Suprapubic skin (tissue), 4 donors: ENCODE measurements around the gene TES. TPM values are rescaled to one million over a fixed set of nuclear protein-coding genes. Genes with fewer than 3 reads are reported as not detected.

Experiments
- DNase-seq, 2 donors: peaks; one replicate each; pipeline ENCODE4 v3.0.0-alpha.2; 2019; ENCODE audit warnings: low spot score in 2 of 2
- H3K27ac ChIP-seq: fragments of 200-600 bp; sonication (generic); one replicate; pipeline ENCODE4 v1.5.1; 2019
- H3K27me3 ChIP-seq: fragments of 200-600 bp; sonication (generic); one replicate; pipeline ENCODE4 v1.5.1; 2019
- H3K36me3 ChIP-seq: fragments of 200-600 bp; sonication (generic); one replicate; pipeline ENCODE4 v1.5.1; 2019
- H3K4me1 ChIP-seq: fragments of 200-600 bp; sonication (generic); one replicate; pipeline ENCODE4 v1.5.1; 2019
- H3K4me3 ChIP-seq: fragments of 200-600 bp; sonication (generic); one replicate; pipeline ENCODE4 v1.5.1; 2019; ENCODE audit warnings: mild to moderate bottlenecking
- H3K9me3 ChIP-seq: fragments of 200-600 bp; sonication (generic); one replicate; pipeline ENCODE4 v1.5.1; 2019
- EP300 ChIP-seq: sonication (generic); formaldehyde crosslinking; IDR thresholded peaks from one replicate; pipeline ENCODE4 v1.6.1; 2017; ENCODE audit warnings: antibody characterized with exemption
- POLR2A ChIP-seq, 2 donors: fragments of 450-650 bp; IDR thresholded peaks; one replicate each; pipeline ENCODE4 v1.6.1; 2017; ENCODE audit warnings: antibody characterized with exemption in 2 of 2, mild to moderate bottlenecking in 2 of 2, moderate library complexity in 2 of 2
- POLR2AphosphoS5 ChIP-seq, 3 donors: sonication (generic); formaldehyde crosslinking; IDR thresholded peaks; one replicate each; pipeline ENCODE4 v1.6.1; 2017; ENCODE audit warnings: antibody characterized with exemption in 3 of 3
- WGBS: methylation state at CpG from one replicate; pipeline ENCODE4 v1.1.5; 2018; 5-methylcytosine and 5-hydroxymethylcytosine counted together
- total RNA-seq, 4 donors: library from RNA; depleted of rRNA; stranded (reverse); fragments of >200 nt; gene quantifications; one replicate each; pipeline ENCODE4 v1.1.0, GENCODE V29; 2016
- TF ChIP-seq, protein P1 (sequence below), 2 donors: fragments of 200-600 bp in 1 of 2; fragments of 450-650 bp in 1 of 2; sonication (generic) in 1 of 2; IDR thresholded peaks; one replicate each; pipeline ENCODE4 v1.5.1; 2016 to 2019; ENCODE audit warnings: antibody characterized with exemption in 2 of 2, mild to moderate bottlenecking in 1 of 2, moderate library complexity in 1 of 2

Gene TES
- total RNA-seq, 4 donors from 2014 or later = 44.3 to 66.0 (median 57.5) TPM

DNA sequence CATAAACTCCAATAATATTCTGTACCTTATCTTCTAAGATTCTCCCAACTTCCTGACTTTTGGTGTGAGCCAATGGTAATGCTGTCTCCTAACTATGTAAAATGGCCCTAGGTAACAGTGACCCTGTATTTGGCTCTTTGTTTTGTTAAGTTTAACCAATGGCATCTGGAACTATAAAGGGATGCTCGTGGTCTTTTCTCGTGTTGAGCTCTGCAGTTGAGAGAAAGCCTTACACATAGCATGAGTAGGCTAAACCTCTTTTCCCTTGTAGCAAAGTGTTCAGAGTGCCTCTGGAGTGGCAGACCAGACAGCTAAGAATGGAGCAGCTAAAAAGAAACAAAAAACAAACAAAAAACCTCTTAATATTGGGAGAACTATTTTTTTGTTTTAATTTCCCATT lies 5.2 kb downstream of the TES start:
- Histone ChIP-seq H3K27me3 (no peaks in the 10 kb centered on the region), H3K27ac (no peak overlapping the region), H3K9me3 (no peaks in the 10 kb centered on the region), H3K4me1 (peaks cover 45% of the 10 kb centered on the region), H3K4me3 (no peak overlapping the region), H3K36me3 (no peaks in the 10 kb centered on the region)
- TF ChIP-seq, protein P1, sequence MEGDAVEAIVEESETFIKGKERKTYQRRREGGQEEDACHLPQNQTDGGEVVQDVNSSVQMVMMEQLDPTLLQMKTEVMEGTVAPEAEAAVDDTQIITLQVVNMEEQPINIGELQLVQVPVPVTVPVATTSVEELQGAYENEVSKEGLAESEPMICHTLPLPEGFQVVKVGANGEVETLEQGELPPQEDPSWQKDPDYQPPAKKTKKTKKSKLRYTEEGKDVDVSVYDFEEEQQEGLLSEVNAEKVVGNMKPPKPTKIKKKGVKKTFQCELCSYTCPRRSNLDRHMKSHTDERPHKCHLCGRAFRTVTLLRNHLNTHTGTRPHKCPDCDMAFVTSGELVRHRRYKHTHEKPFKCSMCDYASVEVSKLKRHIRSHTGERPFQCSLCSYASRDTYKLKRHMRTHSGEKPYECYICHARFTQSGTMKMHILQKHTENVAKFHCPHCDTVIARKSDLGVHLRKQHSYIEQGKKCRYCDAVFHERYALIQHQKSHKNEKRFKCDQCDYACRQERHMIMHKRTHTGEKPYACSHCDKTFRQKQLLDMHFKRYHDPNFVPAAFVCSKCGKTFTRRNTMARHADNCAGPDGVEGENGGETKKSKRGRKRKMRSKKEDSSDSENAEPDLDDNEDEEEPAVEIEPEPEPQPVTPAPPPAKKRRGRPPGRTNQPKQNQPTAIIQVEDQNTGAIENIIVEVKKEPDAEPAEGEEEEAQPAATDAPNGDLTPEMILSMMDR (IDR thresholded peaks at IDR 0.05) = no peak
- no peak for TF ChIP-seq EP300
- no peak for TF ChIP-seq POLR2AphosphoS5 (IDR thresholded peaks at IDR 0.05)
- no peak for TF ChIP-seq POLR2A (IDR thresholded peaks at IDR 0.05)
- DNase-seq = no peak
- WGBS = 71% methylated on average over 2 of the region's 2 CpGs

DNA sequence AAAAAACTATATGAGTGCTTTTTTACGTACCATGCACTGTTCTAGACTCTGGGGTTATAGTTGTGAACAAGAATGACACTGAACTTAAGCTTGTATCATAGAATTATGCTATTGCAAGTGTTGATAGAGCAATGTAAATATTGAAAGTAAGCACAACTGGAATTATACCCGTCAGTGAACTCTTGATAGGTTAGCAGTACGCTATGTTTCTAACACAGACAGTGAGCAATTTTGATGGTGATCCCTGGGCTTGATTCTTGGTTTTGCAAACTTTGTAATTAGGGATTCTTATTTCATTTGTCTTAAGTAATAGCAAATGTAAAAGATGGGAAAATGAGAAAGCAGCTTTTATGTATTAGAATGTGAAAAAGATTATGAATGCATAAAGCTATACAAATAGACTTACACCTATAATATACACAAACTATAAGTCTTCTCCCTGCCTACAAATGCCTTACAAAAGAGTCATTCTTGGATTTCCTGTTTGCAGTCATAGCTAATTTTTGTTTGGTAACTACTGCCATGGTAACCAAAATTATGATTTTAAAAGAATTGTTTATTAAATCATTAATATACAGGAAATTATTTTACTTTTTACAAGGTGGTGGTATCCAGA lies 6.7 kb downstream of the TES start:
- 90% methylated on average over 3 of the region's 3 CpGs for WGBS
- peaks cover 39% of the 10 kb centered on the region for H3K4me1 ChIP-seq
- H3K27ac ChIP-seq = no peak overlapping the region
- TF ChIP-seq POLR2A (IDR thresholded peaks at IDR 0.05) (no peak), POLR2AphosphoS5 (IDR thresholded peaks at IDR 0.05) (no peak)
- H3K27me3 ChIP-seq = no peaks in the 10 kb centered on the region
- DNase-seq = no peak
- no peaks in the 10 kb centered on the region for H3K36me3 ChIP-seq
- H3K9me3 ChIP-seq = no peaks in the 10 kb centered on the region
- H3K4me3 ChIP-seq = no peak overlapping the region

DNA sequence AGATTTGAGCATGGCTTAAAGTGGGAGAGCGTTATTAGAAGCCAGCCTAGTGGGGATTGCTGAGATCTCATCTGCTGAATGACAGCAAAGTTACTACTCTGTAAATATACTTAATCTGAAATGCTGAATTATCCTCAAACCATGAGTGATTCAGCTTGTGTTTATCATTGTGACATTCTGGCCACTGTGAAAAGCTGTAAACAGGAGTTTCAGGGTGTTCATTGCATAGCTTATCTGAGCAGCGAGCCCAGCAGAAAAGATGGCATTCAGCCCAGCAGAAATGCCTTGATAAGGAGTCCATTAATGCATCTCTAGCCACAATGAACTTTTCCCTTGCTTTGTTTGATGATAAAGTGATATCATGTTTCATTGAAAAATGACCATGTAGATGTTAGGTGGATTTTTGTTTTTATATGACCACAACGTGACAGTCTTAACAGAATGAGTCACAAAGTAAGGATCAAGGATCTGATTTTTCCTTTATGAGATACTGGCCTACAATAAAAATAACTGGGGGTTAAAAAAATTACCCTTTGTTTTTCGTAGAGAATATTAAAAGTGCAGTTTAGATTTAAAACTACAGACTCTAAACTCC lies 7.8 kb downstream of the TES start:
- no peak overlapping the region for H3K27ac ChIP-seq
- H3K36me3 ChIP-seq = no peaks in the 10 kb centered on the region
- H3K4me3 ChIP-seq = no peak overlapping the region
- H3K4me1 ChIP-seq = peaks cover 32% of the 10 kb centered on the region
- H3K27me3 ChIP-seq = no peaks in the 10 kb centered on the region
- 65% methylated on average over 4 of the region's 4 CpGs for WGBS
- no peak for DNase-seq
- H3K9me3 ChIP-seq = no peaks in the 10 kb centered on the region
- TF ChIP-seq, protein P1 (IDR thresholded peaks at IDR 0.05) = no peak
- no peak for TF ChIP-seq POLR2A (IDR thresholded peaks at IDR 0.05)

DNA sequence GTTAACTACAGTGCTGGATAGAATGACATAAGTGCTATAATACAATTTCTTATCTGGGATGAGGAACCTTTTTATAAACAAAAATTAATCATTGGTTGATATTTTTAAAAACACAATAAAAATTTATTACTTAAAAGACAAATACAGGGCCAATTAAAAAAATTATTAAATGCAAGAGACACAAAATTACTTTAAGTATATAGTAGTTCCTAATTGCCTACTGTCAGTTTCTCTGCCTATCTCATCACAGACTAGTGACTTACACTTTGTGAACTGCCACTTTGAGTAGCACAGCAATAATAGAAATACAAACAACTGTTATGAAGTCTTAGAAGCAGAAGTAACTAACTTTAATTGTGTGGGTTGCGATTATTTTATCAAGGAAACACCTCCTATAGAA lies 8.4 kb downstream of the TES start:
- H3K4me3 ChIP-seq = no peak overlapping the region
- no peaks in the 10 kb centered on the region for H3K36me3 ChIP-seq
- no peaks in the 10 kb centered on the region for H3K9me3 ChIP-seq
- no peaks in the 10 kb centered on the region for H3K27me3 ChIP-seq
- 0% methylated on average over 1 of the region's 1 CpG for WGBS
- H3K27ac ChIP-seq = no peak overlapping the region
- no peak for DNase-seq
- H3K4me1 ChIP-seq = peaks cover 26% of the 10 kb centered on the region
- TF ChIP-seq EP300 = no peak
- TF ChIP-seq POLR2AphosphoS5 (IDR thresholded peaks at IDR 0.05) = no peak
- TF ChIP-seq, protein P1 (IDR thresholded peaks at IDR 0.05) = no peak
- no peak for TF ChIP-seq POLR2A (IDR thresholded peaks at IDR 0.05)

DNA sequence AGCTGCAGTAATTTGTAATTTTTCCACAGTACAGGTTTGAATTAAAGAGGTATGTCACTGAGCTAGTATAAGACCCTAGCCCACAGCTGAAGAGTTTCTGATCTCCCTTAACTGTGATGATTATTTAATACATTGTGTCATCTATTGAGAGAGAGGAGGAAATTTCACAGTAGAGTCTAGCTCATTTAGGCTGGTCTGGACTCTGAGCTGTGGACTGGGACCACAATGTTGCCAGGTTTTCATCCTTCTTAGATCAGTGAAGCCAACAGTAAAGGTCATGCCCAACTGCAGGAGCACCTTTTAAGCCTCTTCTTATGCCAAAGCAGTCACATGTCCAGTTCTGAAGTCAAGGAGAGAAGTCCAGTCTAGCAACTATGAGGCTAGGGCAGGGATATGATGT lies 8.9 kb downstream of the TES start:
- Histone ChIP-seq H3K4me3 (no peak overlapping the region), H3K9me3 (no peaks in the 10 kb centered on the region), H3K27ac (no peak overlapping the region), H3K36me3 (no peaks in the 10 kb centered on the region), H3K4me1 (peaks cover 20% of the 10 kb centered on the region), H3K27me3 (no peaks in the 10 kb centered on the region)
- TF ChIP-seq POLR2AphosphoS5 (IDR thresholded peaks at IDR 0.05) = no peak
- no peak for TF ChIP-seq EP300
- no peak for TF ChIP-seq POLR2A (IDR thresholded peaks at IDR 0.05)
- TF ChIP-seq, protein P1 (IDR thresholded peaks at IDR 0.05) = no peak
- no peak for DNase-seq

DNA sequence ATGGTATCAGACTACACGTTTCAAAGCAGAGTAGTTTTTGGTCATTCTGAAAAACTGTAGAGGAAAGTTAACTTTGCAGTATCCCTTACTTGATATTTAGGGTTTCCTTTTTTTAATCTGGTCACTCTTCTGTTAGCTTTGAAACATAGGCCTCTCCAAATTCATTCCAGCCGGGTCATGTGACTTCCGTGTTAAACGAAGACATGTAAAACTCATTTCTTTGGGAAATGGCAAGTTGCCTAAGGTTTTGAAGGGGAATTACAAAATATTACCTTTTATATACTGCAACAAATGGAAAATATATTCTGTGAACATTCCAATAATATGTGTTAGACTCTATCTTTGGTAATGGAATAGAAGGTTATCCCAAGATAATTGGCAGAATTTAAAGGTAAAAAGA lies 9.5 kb downstream of the TES start:
- Histone ChIP-seq H3K27me3 (no peaks in the 10 kb centered on the region), H3K4me1 (peaks cover 16% of the 10 kb centered on the region), H3K27ac (no peak overlapping the region), H3K9me3 (no peaks in the 10 kb centered on the region), H3K4me3 (no peak overlapping the region), H3K36me3 (no peaks in the 10 kb centered on the region)
- DNase-seq = no peak
- no peak for TF ChIP-seq POLR2A (IDR thresholded peaks at IDR 0.05)
- TF ChIP-seq, protein P1 (IDR thresholded peaks at IDR 0.05) = no peak
- no peak for TF ChIP-seq EP300
- no peak for TF ChIP-seq POLR2AphosphoS5 (IDR thresholded peaks at IDR 0.05)
- 86% methylated on average over 4 of the region's 4 CpGs for WGBS
